ENCODE data around the gene C1QTNF3. TPM values are rescaled to one million over a fixed set of nuclear protein-coding genes. Genes with fewer than 3 reads are reported as not detected.

C1QTNF3 gene
- total and polyA plus RNA-seq, 2 donors (not counting 1 experiment from before 2014, with no cell fraction given), result 6.6 to 11.9 TPM

DNA sequence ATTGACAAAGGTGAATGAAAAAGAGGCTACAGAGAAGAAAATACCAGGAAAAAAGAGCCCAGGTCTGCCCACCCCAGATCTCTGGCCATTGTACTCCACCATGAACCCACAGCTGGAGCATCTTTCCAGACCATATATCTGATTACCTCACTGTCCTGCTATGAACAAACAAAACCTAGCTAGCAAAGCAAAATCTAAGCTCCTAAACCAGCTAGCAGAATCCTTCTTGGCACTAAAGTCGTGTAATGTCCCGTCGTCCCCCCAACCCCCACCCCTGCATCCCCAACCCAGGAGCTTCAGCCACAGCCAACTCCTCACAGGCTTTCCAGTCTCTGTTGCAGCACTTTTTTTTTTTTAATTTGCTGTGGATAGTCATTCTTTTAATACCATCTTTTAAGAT, 2.5 kb downstream of the C1QTNF3 start:
- TF ChIP-seq EZH2 (IDR thresholded peaks at IDR 0.05; ENCODE audit: borderline replicate concordance, insufficient read depth, low read depth, low read length, poor library complexity, severe bottlenecking), result no peak
- TF ChIP-seq, protein P1, sequence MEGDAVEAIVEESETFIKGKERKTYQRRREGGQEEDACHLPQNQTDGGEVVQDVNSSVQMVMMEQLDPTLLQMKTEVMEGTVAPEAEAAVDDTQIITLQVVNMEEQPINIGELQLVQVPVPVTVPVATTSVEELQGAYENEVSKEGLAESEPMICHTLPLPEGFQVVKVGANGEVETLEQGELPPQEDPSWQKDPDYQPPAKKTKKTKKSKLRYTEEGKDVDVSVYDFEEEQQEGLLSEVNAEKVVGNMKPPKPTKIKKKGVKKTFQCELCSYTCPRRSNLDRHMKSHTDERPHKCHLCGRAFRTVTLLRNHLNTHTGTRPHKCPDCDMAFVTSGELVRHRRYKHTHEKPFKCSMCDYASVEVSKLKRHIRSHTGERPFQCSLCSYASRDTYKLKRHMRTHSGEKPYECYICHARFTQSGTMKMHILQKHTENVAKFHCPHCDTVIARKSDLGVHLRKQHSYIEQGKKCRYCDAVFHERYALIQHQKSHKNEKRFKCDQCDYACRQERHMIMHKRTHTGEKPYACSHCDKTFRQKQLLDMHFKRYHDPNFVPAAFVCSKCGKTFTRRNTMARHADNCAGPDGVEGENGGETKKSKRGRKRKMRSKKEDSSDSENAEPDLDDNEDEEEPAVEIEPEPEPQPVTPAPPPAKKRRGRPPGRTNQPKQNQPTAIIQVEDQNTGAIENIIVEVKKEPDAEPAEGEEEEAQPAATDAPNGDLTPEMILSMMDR (IDR thresholded peaks at IDR 0.05), result no peak
- Mint-ChIP-seq H3K9me3 (ENCODE audit: insufficient read depth) (no peaks in the 10 kb centered on the region), H3K27me3 (no peaks in the 10 kb centered on the region), H3K4me3 (no peak overlapping the region), H3K4me1 (peaks cover 18% of the 10 kb centered on the region), H3K27ac (no peak overlapping the region)
- Histone ChIP-seq H3K79me2 (ENCODE audit: control insufficient read depth, insufficient read depth, low read length) (no peaks in the 10 kb centered on the region), H3K27me3 (replicated peaks in 1 of 4; ENCODE audit: control extremely low read depth in 1 of 4, control insufficient read depth in 3 of 4, insufficient read depth in 4 of 4, low read length in 3 of 4) (no peaks in the 10 kb centered on the region), H3K9me3 (ENCODE audit: control extremely low read depth in 1 of 3, control insufficient read depth in 2 of 3, insufficient read depth in 1 of 3, low read length in 2 of 3) (no peaks in the 10 kb centered on the region), H3K4me2 (replicated peaks; ENCODE audit: low read depth, low read length, poor library complexity, severe bottlenecking) (no peak overlapping the region), H3K4me3 (ENCODE audit: control extremely low read depth in 1 of 5, extremely low read depth in 1 of 5, insufficient read depth in 1 of 5, low read depth in 2 of 5, low read length in 4 of 5) (no peak overlapping the region), H3K4me1 (ENCODE audit: control insufficient read depth in 2 of 2, insufficient read depth in 2 of 2, low read length in 2 of 2) (peaks cover 12 to 14% of the 10 kb centered on the region in 2 donors), H3K36me3 (replicated peaks in 1 of 2; ENCODE audit: control extremely low read depth in 1 of 2, control insufficient read depth in 1 of 2, extremely low read depth in 1 of 2, insufficient read depth in 2 of 2, low read length in 1 of 2) (peaks cover 0 to 1% of the 10 kb centered on the region in 2 experiments), H4K20me1 (ENCODE audit: control insufficient read depth, insufficient read depth, low read length, poor library complexity, severe bottlenecking) (no peaks in the 10 kb centered on the region), H2AFZ (ENCODE audit: insufficient read depth, low read depth, low read length, poor library complexity, severe bottlenecking) (no peak overlapping the region), H3K27ac (ENCODE audit: low read length in 2 of 2) (no peak overlapping the region), H3K9ac (ENCODE audit: low read length) (no peak overlapping the region)
- DNase-seq, result no peak
- 100% methylated on average over 1 of the region's 3 CpGs for WGBS (ENCODE audit: insufficient coverage)
- CTCF ChIA-PET, result no interaction called here
- intact Hi-C loops (cut with micrococcal nuclease), result no loop called here
- ATAC-seq (ENCODE audit: low read depth), result no peak
- POLR2A ChIA-PET, result interaction anchor here (0.7 kb wide), 1 partner anchor 28 kb away, joined by 4 read pairs; no protein-coding TSS in a partner anchor

DNA sequence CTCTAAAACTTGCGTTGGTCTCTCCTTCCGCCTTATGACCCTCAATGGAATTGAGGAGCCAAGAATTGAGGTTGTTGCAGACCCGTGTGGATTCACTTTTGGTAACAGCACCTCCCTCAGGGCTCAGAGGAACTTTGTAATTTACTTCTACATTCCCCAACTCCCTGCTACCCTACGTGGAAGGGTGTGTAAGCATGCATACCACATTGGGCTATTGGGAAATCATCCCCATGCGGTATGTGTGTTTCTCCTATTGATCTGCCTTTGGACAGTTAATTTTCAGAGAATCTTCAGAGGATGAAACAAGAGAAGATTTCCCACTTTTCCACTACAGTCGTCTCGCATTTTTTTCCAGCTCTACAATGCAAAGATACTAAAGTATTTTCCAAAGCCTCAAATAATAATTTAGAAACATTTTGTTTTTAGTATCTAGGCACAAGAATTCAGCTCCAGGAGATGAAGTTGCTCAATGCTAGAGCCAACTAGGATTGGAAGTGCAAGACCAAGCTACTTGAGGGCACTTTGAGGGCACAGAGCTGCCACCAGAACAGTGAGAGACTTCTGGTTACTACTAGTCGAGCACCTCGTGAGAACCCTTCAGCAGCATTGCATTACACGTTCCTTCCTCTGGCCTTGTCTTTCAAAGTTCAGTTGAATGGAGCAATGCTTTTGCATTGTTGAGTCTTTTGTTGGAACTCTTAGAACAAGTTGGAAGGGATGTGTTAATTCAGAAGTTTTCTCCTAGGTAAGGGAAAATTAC, 3.4 kb downstream of the C1QTNF3 start:
- ATAC-seq (ENCODE audit: low read depth) (no peak), DNase-seq (no peak)
- no peak overlapping the region for H3K27ac ChIP-seq (ENCODE audit: low read length in 2 of 2)
- no peak overlapping the region for H3K4me3 Mint-ChIP-seq
- H2AFZ ChIP-seq (ENCODE audit: insufficient read depth, low read depth, low read length, poor library complexity, severe bottlenecking), result no peak overlapping the region
- H3K27me3 Mint-ChIP-seq, result no peaks in the 10 kb centered on the region
- H4K20me1 ChIP-seq (ENCODE audit: control insufficient read depth, insufficient read depth, low read length, poor library complexity, severe bottlenecking), result no peaks in the 10 kb centered on the region
- peaks cover 18% of the 10 kb centered on the region for H3K4me1 Mint-ChIP-seq
- H3K27me3 ChIP-seq (replicated peaks in 1 of 4; ENCODE audit: control extremely low read depth in 1 of 4, control insufficient read depth in 3 of 4, insufficient read depth in 4 of 4, low read length in 3 of 4), result no peaks in the 10 kb centered on the region
- CTCF ChIA-PET, result no interaction called here
- H3K9ac ChIP-seq (ENCODE audit: low read length), result no peak overlapping the region
- no peak overlapping the region for H3K4me3 ChIP-seq (ENCODE audit: control extremely low read depth in 1 of 5, extremely low read depth in 1 of 5, insufficient read depth in 1 of 5, low read depth in 2 of 5, low read length in 4 of 5)
- intact Hi-C loops (cut with micrococcal nuclease), result no loop called here
- H3K4me1 ChIP-seq (ENCODE audit: control insufficient read depth in 2 of 2, insufficient read depth in 2 of 2, low read length in 2 of 2), result peaks cover 12 to 14% of the 10 kb centered on the region in 2 donors
- TF ChIP-seq EZH2 (IDR thresholded peaks at IDR 0.05; ENCODE audit: borderline replicate concordance, insufficient read depth, low read depth, low read length, poor library complexity, severe bottlenecking), result no peak
- TF ChIP-seq, protein P1 (IDR thresholded peaks at IDR 0.05), result no peak
- H3K9me3 ChIP-seq (ENCODE audit: control extremely low read depth in 1 of 3, control insufficient read depth in 2 of 3, insufficient read depth in 1 of 3, low read length in 2 of 3), result no peaks in the 10 kb centered on the region
- H3K27ac Mint-ChIP-seq, result no peak overlapping the region
- POLR2A ChIA-PET, result no interaction called here
- no peaks in the 10 kb centered on the region for H3K9me3 Mint-ChIP-seq (ENCODE audit: insufficient read depth)
- no peak overlapping the region for H3K4me2 ChIP-seq (replicated peaks; ENCODE audit: low read depth, low read length, poor library complexity, severe bottlenecking)
- peaks cover 0 to 10% of the 10 kb centered on the region in 2 experiments for H3K36me3 ChIP-seq (replicated peaks in 1 of 2; ENCODE audit: control extremely low read depth in 1 of 2, control insufficient read depth in 1 of 2, extremely low read depth in 1 of 2, insufficient read depth in 2 of 2, low read length in 1 of 2)
- no peaks in the 10 kb centered on the region for H3K79me2 ChIP-seq (ENCODE audit: control insufficient read depth, insufficient read depth, low read length)
- WGBS (ENCODE audit: insufficient coverage), result 100% methylated on average over 3 of the region's 10 CpGs
